Measurements from ENCODE around the gene ANKRD23. TPM values are rescaled to one million over a fixed set of nuclear protein-coding genes. Genes with fewer than 3 reads are reported as not detected.
A peak's percentile ranks its signal among the peaks of the same experiment; 100 is the strongest.

Gene ANKRD23
- total and polyA plus RNA-seq, 2 experiments from 2014 or later: 1.8 to 4.4 TPM

DNA sequence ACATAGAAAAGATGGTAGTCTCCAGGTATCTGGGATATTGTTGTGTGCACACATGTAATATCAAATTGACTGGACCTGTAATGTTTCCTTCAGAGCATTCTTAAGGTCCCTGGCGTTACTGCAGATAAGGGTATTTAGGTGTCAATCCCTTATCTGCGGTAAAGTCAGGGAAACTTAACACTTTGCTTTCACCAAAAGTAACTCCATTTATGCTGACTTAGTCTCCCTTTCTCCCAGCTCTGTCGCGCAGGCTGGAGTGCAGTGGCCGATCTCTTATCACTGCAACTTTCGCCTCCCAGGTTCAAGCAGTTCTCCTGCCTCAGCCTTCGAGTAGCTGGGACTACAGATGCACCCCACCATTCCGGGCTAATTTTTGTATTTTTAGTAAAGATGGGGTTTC lies 25.9 kb downstream of the ANKRD23 start:
- no peak overlapping the region for H2AFZ ChIP-seq
- H3K4me1 ChIP-seq (ENCODE audit: insufficient read depth): peaks cover 50% of the 10 kb centered on the region
- H3K36me3 ChIP-seq (replicated peaks; ENCODE audit: insufficient read depth, low read depth): peaks cover 3% of the 10 kb centered on the region
- no peak for DNase-seq (ENCODE audit: low spot score)
- peak overlapping the region; percentile 98 for H3K4me2 ChIP-seq
- no peaks in the 10 kb centered on the region for H3K9me3 ChIP-seq (ENCODE audit: low read depth)
- peaks cover 56% of the 10 kb centered on the region for H3K79me2 ChIP-seq
- no peaks in the 10 kb centered on the region for H3K9me2 ChIP-seq (replicated peaks; ENCODE audit: insufficient read depth)
- H3K4me3 ChIP-seq: peak overlapping the region; percentile 42
- no peaks in the 10 kb centered on the region for H3K27me3 ChIP-seq
- peaks cover 54% of the 10 kb centered on the region for H4K20me1 ChIP-seq (ENCODE audit: insufficient read depth, poor library complexity, severe bottlenecking)
- TF ChIP-seq CTCF (IDR thresholded peaks at IDR 0.05; ENCODE audit: poor library complexity) (no peak), EZH2phosphoT487 (IDR thresholded peaks at IDR 0.05; ENCODE audit: low read depth, severe bottlenecking, unreplicated experiment) (no peak), EZH2 (IDR thresholded peaks at IDR 0.05; ENCODE audit: borderline replicate concordance) (no peak)
- H3K27ac ChIP-seq: no peak overlapping the region
- WGBS (ENCODE audit: low lambda C conversion rate, missing lambda C conversion rate): 59% methylated on average over 8 of the region's 8 CpGs

GRCh38 chr2:96816836-96817702 lies 26.8 kb downstream of the ANKRD23 start:
- H4K20me1 ChIP-seq (ENCODE audit: insufficient read depth, poor library complexity, severe bottlenecking): peaks cover 46% of the 10 kb centered on the region
- no peaks in the 10 kb centered on the region for H3K9me2 ChIP-seq (replicated peaks; ENCODE audit: insufficient read depth)
- peak overlapping the region; percentile 98 for H3K4me2 ChIP-seq
- H3K27ac ChIP-seq: no peak overlapping the region
- peaks cover 48% of the 10 kb centered on the region for H3K79me2 ChIP-seq
- no peak overlapping the region for H2AFZ ChIP-seq
- TF ChIP-seq CTCF (IDR thresholded peaks at IDR 0.05; ENCODE audit: poor library complexity) (no peak), EZH2phosphoT487 (IDR thresholded peaks at IDR 0.05; ENCODE audit: low read depth, severe bottlenecking, unreplicated experiment) (no peak), EZH2 (IDR thresholded peaks at IDR 0.05; ENCODE audit: borderline replicate concordance) (no peak)
- 2% methylated on average over 72 of the region's 89 CpGs for WGBS (ENCODE audit: low lambda C conversion rate, missing lambda C conversion rate)
- H3K4me1 ChIP-seq (ENCODE audit: insufficient read depth): peaks cover 52% of the 10 kb centered on the region
- H3K27me3 ChIP-seq: no peaks in the 10 kb centered on the region
- H3K4me3 ChIP-seq: peak overlapping the region; percentile 42
- no peak for DNase-seq (ENCODE audit: low spot score)
- H3K9me3 ChIP-seq (ENCODE audit: low read depth): no peaks in the 10 kb centered on the region
- peaks cover 3% of the 10 kb centered on the region for H3K36me3 ChIP-seq (replicated peaks; ENCODE audit: insufficient read depth, low read depth)

DNA sequence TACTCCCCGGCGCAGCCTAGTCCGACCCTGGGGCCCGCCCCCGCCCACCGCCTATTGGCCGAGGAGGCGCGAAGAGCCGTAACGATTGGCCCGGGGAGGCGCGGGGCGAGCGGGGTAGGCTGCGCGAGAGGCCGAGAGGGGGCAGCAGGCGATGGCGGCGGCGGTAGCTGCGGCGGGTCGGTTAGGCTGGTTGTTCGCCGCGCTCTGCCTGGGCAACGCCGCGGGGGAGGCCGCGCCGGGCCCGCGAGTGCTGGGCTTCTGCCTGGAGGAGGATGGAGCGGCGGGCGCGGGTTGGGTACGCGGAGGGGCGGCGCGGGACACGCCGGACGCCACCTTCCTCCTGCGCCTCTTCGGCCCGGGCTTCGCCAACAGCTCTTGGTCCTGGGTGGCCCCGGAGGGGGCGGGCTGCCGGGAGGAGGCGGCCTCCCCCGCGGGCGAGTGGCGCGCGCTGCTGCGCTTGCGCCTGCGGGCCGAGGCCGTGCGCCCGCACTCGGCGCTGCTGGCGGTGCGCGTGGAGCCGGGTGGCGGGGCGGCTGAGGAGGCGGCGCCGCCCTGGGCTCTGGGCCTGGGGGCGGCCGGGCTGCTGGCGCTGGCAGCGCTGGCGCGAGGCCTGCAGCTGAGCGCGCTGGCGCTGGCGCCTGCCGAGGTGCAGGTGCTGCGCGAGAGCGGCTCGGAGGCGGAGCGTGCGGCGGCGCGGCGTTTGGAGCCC lies 27.5 kb downstream of the ANKRD23 start, which contains the start of gene CNNM3:
Gene CNNM3 (plus strand): TSS at position 142 of the 709 bp plus-strand sequence. CDS start 10 bp downstream, at position 152.
- Histone ChIP-seq H3K4me1 (ENCODE audit: insufficient read depth) (peaks cover 45% of the 10 kb centered on the region), H3K4me2 (peak within 1 kb of the TSS; percentile 98), H3K9me3 (ENCODE audit: low read depth) (no peaks in the 10 kb centered on the region), H3K79me2 (peaks cover 40% of the 10 kb centered on the region), H3K9me2 (replicated peaks; ENCODE audit: insufficient read depth) (no peaks in the 10 kb centered on the region), H3K4me3 (peak within 1 kb of the TSS; percentile 61), H3K27me3 (no peaks in the 10 kb centered on the region), H3K36me3 (replicated peaks; ENCODE audit: insufficient read depth, low read depth) (peaks cover 3% of the 10 kb centered on the region), H4K20me1 (ENCODE audit: insufficient read depth, poor library complexity, severe bottlenecking) (peaks cover 38% of the 10 kb centered on the region), H3K27ac (peak within 1 kb of the TSS; percentile 98), H2AFZ (peak within 1 kb of the TSS; percentile 81)
- 1% methylated on average over 21 of the region's 103 CpGs for WGBS (ENCODE audit: low lambda C conversion rate, missing lambda C conversion rate)
- DNase-seq (ENCODE audit: low spot score): peak; percentile 97
- no peak for TF ChIP-seq EZH2 (IDR thresholded peaks at IDR 0.05; ENCODE audit: borderline replicate concordance)
- peak; percentile 51 for TF ChIP-seq CTCF (IDR thresholded peaks at IDR 0.05; ENCODE audit: poor library complexity)

All from hepatocyte (in vitro differentiated cells).